IMR-90 (cell line): ENCODE results near the gene ALOX5AP. TPM values are rescaled to one million over a fixed set of nuclear protein-coding genes. Genes with fewer than 3 reads are reported as not detected.

Experiments
- ATAC-seq: fragments of 200-7000 bp; cut with Tn5 transposase; 2 replicates; pipeline ENCODE4 v1.9.1; 2020; ENCODE audit warnings: low read depth, mild to moderate bottlenecking, moderate library complexity
- BruUV-seq: library from RNA; stranded (reverse); fragments of 400-500 nt; replicated peaks from 2 replicates; lab custom pipeline; 2021; lab: Mats Ljungman, UMichigan
- CTCF ChIA-PET: fragments of 300-600 bp; formaldehyde crosslinking; extraction: SDS; loops from one replicate; lab custom pipeline; 2021; ENCODE audit warnings: antibody characterized with exemption; lab: Yijun Ruan, JAX
- POLR2A ChIA-PET: fragments of 300-600 bp; sonication (Branson Sonifier 250); formaldehyde crosslinking; loops from one replicate; lab custom pipeline; 2022; ENCODE audit warnings: antibody characterized with exemption; ENCODE audit not compliant: unreplicated experiment; lab: Charles Lee
- DNase-seq: peaks from one replicate; pipeline ENCODE4 v3.0.0; 2013
- H2AFZ ChIP-seq: replicated peaks from 2 replicates; pipeline ENCODE3; 2013; ENCODE audit warnings: low read length, mild to moderate bottlenecking; ENCODE audit not compliant: poor library complexity
- H2AK5ac ChIP-seq: 2 replicates; pipeline ENCODE4 v1.6.1; 2013; ENCODE audit warnings: low read depth, low read length, inconsistent platforms
- H2AK9ac ChIP-seq: replicated peaks from 2 replicates; pipeline ENCODE3; 2013; ENCODE audit warnings: mild to moderate bottlenecking, low read depth, low read length, moderate library complexity; ENCODE audit not compliant: poor library complexity
- H2BK120ac ChIP-seq: 2 replicates; pipeline ENCODE4 v1.6.1; 2013; ENCODE audit warnings: low read depth, low read length, inconsistent platforms
- H2BK15ac ChIP-seq: 3 replicates; pipeline ENCODE4 v1.6.1; 2013; ENCODE audit warnings: low read depth, low read length, inconsistent platforms
- H2BK20ac ChIP-seq: 2 replicates; pipeline ENCODE4 v1.6.1; 2013; ENCODE audit warnings: low read depth, mild to moderate bottlenecking, inconsistent platforms, low read length, moderate library complexity
- H2BK5ac ChIP-seq: 2 replicates; pipeline ENCODE4 v1.6.1; 2013; ENCODE audit warnings: mild to moderate bottlenecking, low read depth, low read length, inconsistent platforms; ENCODE audit not compliant: poor library complexity, severe bottlenecking
- H3K14ac ChIP-seq: replicated peaks from 2 replicates; pipeline ENCODE4 v1.6.1; 2013; ENCODE audit warnings: low read depth, low read length, inconsistent platforms
- H3K18ac ChIP-seq: 2 replicates; pipeline ENCODE4 v1.6.1; 2013; ENCODE audit warnings: low read depth, low read length, control low read depth
- H3K23ac ChIP-seq: 2 replicates; pipeline ENCODE4 v1.6.1; 2013; ENCODE audit warnings: low read depth, low read length, inconsistent platforms
- H3K27ac ChIP-seq: 2 replicates; pipeline ENCODE4 v1.5.1; 2013; ENCODE audit warnings: mild to moderate bottlenecking, control low read depth, low read length; ENCODE audit not compliant: insufficient read depth
- H3K27me3 ChIP-seq: 2 replicates; pipeline ENCODE4 v1.6.1; 2013; ENCODE audit warnings: low read length; ENCODE audit not compliant: control insufficient read depth, insufficient read depth
- H3K36me3 ChIP-seq: 2 replicates; pipeline ENCODE4 v1.6.1; 2013; ENCODE audit warnings: low read length, mixed read lengths; ENCODE audit not compliant: control insufficient read depth, insufficient read depth
- H3K4ac ChIP-seq: 2 replicates; pipeline ENCODE4 v1.6.1; 2013; ENCODE audit warnings: low read depth, low read length, inconsistent platforms
- H3K4me1 ChIP-seq: 2 replicates; pipeline ENCODE4 v1.6.1; 2013; ENCODE audit warnings: low read length, mixed read lengths; ENCODE audit not compliant: control insufficient read depth, insufficient read depth
- H3K4me2 ChIP-seq: 2 replicates; pipeline ENCODE4 v1.6.1; 2013; ENCODE audit warnings: low read depth, mild to moderate bottlenecking, control low read depth, low read length, moderate library complexity
- H3K4me3 ChIP-seq: 2 replicates; pipeline ENCODE4 v1.5.1; 2013; ENCODE audit warnings: low read depth, mild to moderate bottlenecking, control low read depth, low read length, moderate library complexity; ENCODE audit not compliant: insufficient read depth
- H3K56ac ChIP-seq: 2 replicates; pipeline ENCODE4 v1.6.1; 2013; ENCODE audit warnings: low read length, inconsistent platforms; ENCODE audit not compliant: insufficient read depth; ENCODE audit errors: extremely low read depth
- H3K79me1 ChIP-seq, 2 experiments: 2 replicates each; pipeline ENCODE4 v1.6.1; 2013; ENCODE audit warnings: low read length in 2 of 2, inconsistent platforms in 1 of 2, low read depth in 1 of 2
- H3K9ac ChIP-seq: 2 replicates; pipeline ENCODE4 v1.6.1; 2013; ENCODE audit warnings: low read depth, low read length, control low read depth
- H3K9me1 ChIP-seq: 2 replicates; pipeline ENCODE4 v1.6.1; 2013; ENCODE audit warnings: low read length, inconsistent platforms; ENCODE audit not compliant: insufficient read depth
- H3K9me3 ChIP-seq: 2 replicates; pipeline ENCODE4 v1.6.1; 2013; ENCODE audit warnings: low read length; ENCODE audit not compliant: control insufficient read depth, insufficient read depth
- H4K20me1 ChIP-seq: 2 replicates; pipeline ENCODE4 v1.6.1; 2013; ENCODE audit warnings: low read length, inconsistent platforms; ENCODE audit not compliant: insufficient read depth
- H4K5ac ChIP-seq: 2 replicates; pipeline ENCODE4 v1.6.1; 2013; ENCODE audit warnings: mild to moderate bottlenecking, low read depth, low read length, control low read depth
- H4K8ac ChIP-seq, 2 experiments: 2 replicates each; pipeline ENCODE4 v1.6.1; 2013; ENCODE audit warnings: low read depth in 2 of 2, low read length in 2 of 2, control low read depth in 1 of 2, inconsistent platforms in 1 of 2
- H4K91ac ChIP-seq: 2 replicates; pipeline ENCODE4 v1.6.1; 2013; ENCODE audit warnings: low read depth, low read length, inconsistent platforms; ENCODE audit not compliant: insufficient read depth
- BHLHE40 ChIP-seq: fragments of 150-350 bp; IDR thresholded peaks from 2 replicates; pipeline ENCODE4 v1.6.1; 2016; ENCODE audit warnings: mild to moderate bottlenecking, low read depth, low read length
- CEBPB ChIP-seq: IDR thresholded peaks from 2 replicates; pipeline ENCODE4 v1.6.1; 2012; ENCODE audit warnings: low read depth, low read length, improper control_type of control experiment
- CHD1 ChIP-seq: IDR thresholded peaks from 2 replicates; pipeline ENCODE4 v1.6.1; 2012; ENCODE audit warnings: low read depth, low read length, improper control_type of control experiment
- CTCF ChIP-seq: conservative IDR thresholded peaks from 2 replicates; pipeline ENCODE4 v1.5.1; 2012; ENCODE audit warnings: mild to moderate bottlenecking, low read depth, low read length, improper control_type of control experiment
- ELK1 ChIP-seq: fragments of 150-350 bp; IDR thresholded peaks from 2 replicates; pipeline ENCODE4 v1.6.1; 2016; ENCODE audit warnings: low read depth, mild to moderate bottlenecking, low read length, moderate library complexity, borderline replicate concordance
- FOS ChIP-seq: fragments of 150-350 bp; IDR thresholded peaks from 2 replicates; pipeline ENCODE4 v1.6.1; 2016; ENCODE audit warnings: low read depth, low read length
- MAFK ChIP-seq: IDR thresholded peaks from 2 replicates; pipeline ENCODE4 v1.6.1; 2012; ENCODE audit warnings: low read depth, low read length, improper control_type of control experiment
- MAZ ChIP-seq: IDR thresholded peaks from 2 replicates; pipeline ENCODE4 v1.6.1; 2012; ENCODE audit warnings: low read depth, mild to moderate bottlenecking, low read length, improper control_type of control experiment, moderate library complexity, borderline replicate concordance
- MXI1 ChIP-seq: IDR thresholded peaks from 2 replicates; pipeline ENCODE4 v1.6.1; 2012; ENCODE audit warnings: low read depth, mild to moderate bottlenecking, low read length, moderate library complexity, borderline replicate concordance
- NFE2L2 ChIP-seq: fragments of 150-350 bp; IDR thresholded peaks from 2 replicates; pipeline ENCODE4 v1.6.1; 2016; ENCODE audit warnings: low read depth, mild to moderate bottlenecking, low read length
- POLR2A ChIP-seq: IDR thresholded peaks from 2 replicates; pipeline ENCODE4 v1.6.1; 2012; ENCODE audit warnings: mild to moderate bottlenecking, low read depth, low read length
- RAD21 ChIP-seq: IDR thresholded peaks from 2 replicates; pipeline ENCODE4 v1.6.1; 2012; ENCODE audit warnings: low read length, improper control_type of control experiment
- RCOR1 ChIP-seq: IDR thresholded peaks from 2 replicates; pipeline ENCODE4 v1.6.1; 2012; ENCODE audit warnings: mild to moderate bottlenecking, low read length, improper control_type of control experiment; ENCODE audit not compliant: insufficient replicate concordance
- RFX5 ChIP-seq: IDR thresholded peaks from 2 replicates; pipeline ENCODE4 v1.8.0; 2012; ENCODE audit warnings: low read depth, mild to moderate bottlenecking, low read length, moderate library complexity
- SMC3 ChIP-seq: fragments of 150-350 bp; IDR thresholded peaks from 2 replicates; pipeline ENCODE4 v1.6.1; 2016; ENCODE audit warnings: low read depth, mild to moderate bottlenecking, antibody characterized with exemption, low read length, moderate library complexity
- USF2 ChIP-seq: fragments of 150-350 bp; IDR thresholded peaks from 2 replicates; pipeline ENCODE4 v1.6.1; 2017; ENCODE audit warnings: mild to moderate bottlenecking, antibody characterized with exemption, low read length, low read depth
- WGBS, 2 experiments: methylation state at CpG; one replicate each; pipeline versions ENCODE4 v1.1.5 to v1.1.7; 2013; ENCODE audit warnings: missing lambda C conversion rate in 2 of 2; ENCODE audit not compliant: insufficient read length in 1 of 2; ENCODE audit errors: extremely low coverage in 2 of 2; 5-methylcytosine and 5-hydroxymethylcytosine counted together
- dilution Hi-C: fragments of 300-500 bp; cut with HindIII; formaldehyde crosslinking; loops from one replicate; pipeline ENCODE4 v1.14.3; 2018; ENCODE audit warnings: low sequenced_read_pairs; ENCODE audit not compliant: unreplicated experiment
- in situ Hi-C: fragments of 300-500 bp; cut with MboI; formaldehyde crosslinking; loops from 3 replicates; pipeline ENCODE4 v1.14.3; 2019; ENCODE audit warnings: low sequenced_read_pairs, inconsistent platforms, mixed read lengths
- intact Hi-C: fragments of 100-400 bp; cut with micrococcal nuclease; formaldehyde crosslinking; loops from 2 replicates; pipeline ENCODE4 v1.10.0; 2022
- polyA plus RNA-seq, 3 experiments: library from polyadenylated mRNA; depleted of rRNA; stranded (reverse); fragments of >200 nt; gene quantifications; 2 replicates each; pipeline ENCODE4 v1.2.3, GENCODE V29; 2012; ENCODE audit warnings: low replicate concordance in 1 of 3
- total RNA-seq: library from RNA; depleted of rRNA; stranded (reverse); fragments of >200 nt; gene quantifications from 2 replicates; pipeline ENCODE4 v1.2.3, GENCODE V29; 2012

The ALOX5AP gene
- total and polyA plus RNA-seq, 2 of the 4 experiments (the other 2 are of a cell fraction): 0.62 TPM; not detected in 1

- Histone ChIP-seq H3K56ac (no peak overlapping the region), H3K23ac (no peak overlapping the region), H3K4me1 (peaks cover 12% of the 10 kb centered on the region), H3K36me3 (no peaks in the 10 kb centered on the region), H4K5ac (peak overlapping the region; percentile 37; the same call in 1 of the 2 replicates), H3K79me1 (no peaks in the 10 kb centered on the region), H2BK20ac (peak overlapping the region; percentile 68; the same call in 1 of the 2 replicates), H3K9ac (no peak overlapping the region), H2AFZ (peak overlapping the region; percentile 5), H3K18ac (peak overlapping the region; percentile 82), H4K8ac (peak overlapping the region; percentile 61 to 70; a peak in 3 of 4 replicates), H4K91ac (peak overlapping the region; percentile 68), H2AK9ac (peak overlapping the region; percentile 51), H2BK15ac (peak overlapping the region; percentile 91; the same call in 2 of the 3 replicates), H3K4me3 (no peak overlapping the region), H3K4me2 (no peak overlapping the region), H3K4ac (peak overlapping the region; percentile 60), H2BK120ac (peak overlapping the region; percentile 87), H2AK5ac (peak overlapping the region; percentile 81), H3K9me3 (no peaks in the 10 kb centered on the region), H3K9me1 (peaks cover 5% of the 10 kb centered on the region; the same call in 1 of the 2 replicates), H3K27ac (peak overlapping the region; percentile 27; the same call in 1 of the 2 replicates), H3K27me3 (no peaks in the 10 kb centered on the region), H3K14ac (peak overlapping the region; percentile 71; the same call in 1 of the 2 replicates), H2BK5ac (peak overlapping the region; percentile 21), H4K20me1 (no peaks in the 10 kb centered on the region)
- DNase-seq (no peak), ATAC-seq (no peak)
- dilution Hi-C loops: no loop called here
- BruUV-seq: no TSS peak
- ChIA-PET CTCF (interaction anchor here (0.6 to 1.5 kb wide), 2 partner anchors 58 to 345 kb away, joined by 3 to 4 read pairs; no protein-coding TSS in a partner anchor), POLR2A (no interaction called here)
- WGBS, 2 experiments: no CpG with 5 or more reads among the region's 4 CpGs
- intact Hi-C loops: loop anchor here (2.0 to 10.0 kb wide), 3 partner anchors 57 to 207 kb away; no protein-coding TSS in a partner anchor
- TF ChIP-seq NFE2L2 (no peak), MAZ (no peak), BHLHE40 (no peak), USF2 (no peak), ELK1 (no peak), CTCF (no peak), FOS (no peak), RFX5 (no peak), MXI1 (no peak), MAFK (no peak), RCOR1 (no peak), CHD1 (no peak), CEBPB (no peak), POLR2A (no peak), SMC3 (no peak), RAD21 (no peak)
- in situ Hi-C loops: loop anchor here (10.0 to 25.0 kb wide), 3 partner anchors 207 to 673 kb away; partner anchors contain the start of gene HMGB1
Measured at GRCh38 chr13:30807392-30807791, 72.0 kb downstream of the ALOX5AP start.
